HG02798 (cell line): Measurements from ENCODE around the gene ZMIZ1.
A peak's percentile ranks its signal among the peaks of the same experiment; 100 is the strongest.

Source experiments
- ATAC-seq: cut with Tn5 transposase; IDR thresholded peaks from one replicate; pipeline ENCODE4 v1.9.1; 2021; ENCODE audit warnings: mild to moderate bottlenecking; ENCODE audit not compliant: unreplicated experiment, poor library complexity

ZMIZ1 gene

GRCh38 chr10:79193694-79194382, 125.1 kb downstream of the ZMIZ1 start:
- ATAC-seq = no peak

- peak; percentile 88 for ATAC-seq
These were observed 126.5 kb downstream of the ZMIZ1 start for GRCh38 chr10:79195091-79195923.

- peak; percentile 49 for ATAC-seq
These were observed 128.0 kb downstream of the ZMIZ1 start for GRCh38 chr10:79196470-79197461.

- no peak for ATAC-seq
These were observed 128.8 kb downstream of the ZMIZ1 start for GRCh38 chr10:79197558-79197957.

- no peak for ATAC-seq
These were observed 131.6 kb downstream of the ZMIZ1 start for GRCh38 chr10:79200346-79200745.

- no peak for ATAC-seq
These were observed 132.9 kb downstream of the ZMIZ1 start for GRCh38 chr10:79201706-79202105.

- ATAC-seq = peak; percentile 60
These were observed 133.6 kb downstream of the ZMIZ1 start for GRCh38 chr10:79202188-79203013.

GRCh38 chr10:79203014-79203644, 134.4 kb downstream of the ZMIZ1 start:
- ATAC-seq = no peak

- no peak for ATAC-seq
These were observed 135.1 kb downstream of the ZMIZ1 start for GRCh38 chr10:79203833-79204232.

GRCh38 chr10:79206300-79207095, 137.7 kb downstream of the ZMIZ1 start:
- ATAC-seq = no peak

GRCh38 chr10:79207096-79207357, 138.3 kb downstream of the ZMIZ1 start:
- no peak for ATAC-seq

- no peak for ATAC-seq
These were observed 139.0 kb downstream of the ZMIZ1 start for GRCh38 chr10:79207726-79208125.

GRCh38 chr10:79208251-79208983, 139.7 kb downstream of the ZMIZ1 start:
- no peak for ATAC-seq

GRCh38 chr10:79209340-79209739, 140.6 kb downstream of the ZMIZ1 start:
- ATAC-seq = no peak

GRCh38 chr10:79209831-79210230, 141.1 kb downstream of the ZMIZ1 start:
- ATAC-seq = no peak

GRCh38 chr10:79210672-79211071, 141.9 kb downstream of the ZMIZ1 start:
- no peak for ATAC-seq

GRCh38 chr10:79211616-79212015, 142.8 kb downstream of the ZMIZ1 start:
- ATAC-seq = no peak

- ATAC-seq = no peak
These were observed 146.8 kb downstream of the ZMIZ1 start for GRCh38 chr10:79215531-79215930.
